ENCODE measurements around the gene CHRNA1.
A peak's percentile ranks its signal among the peaks of the same experiment; 100 is the strongest.
"Not testable (repeated sequence)": the region's sequence is repeated elsewhere in the genome, so short reads cannot be mapped to it uniquely, and the experiment has no call there.

Gene CHRNA1

GRCh38 chr2:174713686-174714085 is 50.6 kb downstream of the CHRNA1 start:
- DNase-seq: no peak

DNA sequence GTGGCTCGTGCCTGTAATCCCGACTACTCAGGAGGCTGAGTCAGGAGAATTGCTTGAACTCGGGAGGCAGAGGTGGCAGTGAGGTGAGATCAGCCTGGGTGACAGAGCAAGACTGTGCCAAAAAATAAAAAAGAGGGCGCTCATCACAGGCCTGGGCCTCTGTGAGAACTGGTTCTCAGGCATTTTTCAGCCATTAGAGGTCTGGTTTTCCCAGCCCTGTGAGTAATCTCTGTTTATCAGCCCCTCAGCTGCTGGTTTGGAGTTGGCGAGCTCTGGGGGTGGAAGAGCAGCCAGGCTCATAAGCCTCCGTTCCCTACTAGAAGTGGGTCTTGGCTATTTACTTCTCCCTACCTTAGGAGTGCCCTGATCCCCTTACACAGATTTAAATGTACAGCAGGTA is 53.1 kb downstream of the CHRNA1 start:
- no peak for DNase-seq

GRCh38 chr2:174709416-174710004 is 54.8 kb downstream of the CHRNA1 start:
- not testable (repeated sequence) for DNase-seq

DNA sequence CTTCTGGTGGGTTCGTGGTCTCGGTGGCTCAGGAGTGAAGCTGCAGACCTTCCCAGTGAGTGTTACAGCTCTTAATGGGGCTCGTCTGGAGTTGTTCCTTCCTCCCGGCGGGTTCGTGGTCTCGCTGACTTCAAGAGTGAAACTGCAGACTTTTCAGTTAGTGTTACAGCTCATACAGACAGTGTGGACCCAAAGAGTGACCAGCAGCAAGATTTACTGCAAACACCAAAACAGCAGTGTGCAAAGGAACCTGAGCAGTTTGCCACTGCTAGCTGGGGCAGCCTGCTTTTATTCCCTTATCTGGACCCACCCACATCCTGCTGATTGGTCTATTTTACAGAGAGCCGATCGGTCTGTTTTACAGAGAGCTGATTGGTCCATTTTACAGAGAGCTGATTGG is 55.6 kb downstream of the CHRNA1 start:
- no peak for DNase-seq

GRCh38 chr2:174705321-174705720 is 59.0 kb downstream of the CHRNA1 start:
- DNase-seq: no peak

DNA sequence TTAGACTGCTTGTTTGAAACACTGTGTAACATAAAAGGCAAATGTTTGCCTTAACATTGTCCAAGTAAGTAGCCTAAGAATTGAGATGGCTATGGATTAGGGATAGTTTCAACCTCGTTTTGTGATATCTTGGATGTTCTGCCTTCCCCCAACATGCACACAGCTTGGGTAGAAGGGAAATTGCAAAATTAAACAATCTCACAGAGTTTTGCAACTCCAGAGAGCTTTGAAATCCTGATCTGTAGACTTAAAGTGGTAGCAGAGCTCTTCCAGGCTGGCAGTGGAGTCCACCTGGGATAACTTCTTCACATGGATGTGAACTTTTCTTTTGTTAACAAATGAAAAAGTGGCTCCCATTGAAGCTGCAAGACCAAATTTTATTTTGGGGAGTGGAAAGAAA is 59.6 kb downstream of the CHRNA1 start:
- no peak for DNase-seq

DNA sequence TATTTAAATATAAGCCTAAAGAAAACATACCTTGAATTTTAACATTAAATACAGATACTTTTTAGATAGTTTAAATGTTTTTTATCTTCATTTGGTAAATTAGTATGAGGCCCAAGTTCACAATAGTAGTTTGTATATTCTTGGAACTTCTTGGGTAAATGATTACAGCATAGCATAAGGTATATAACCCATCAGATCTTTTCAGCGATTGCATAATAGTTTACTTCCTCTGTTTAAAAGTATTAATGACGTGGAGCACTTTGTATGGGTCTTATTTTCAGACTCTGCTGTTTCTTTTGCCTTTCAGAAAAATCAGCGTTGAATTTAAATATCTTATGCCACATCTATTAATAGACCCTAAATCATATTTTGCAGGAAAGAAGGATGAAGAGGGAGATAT is 60.2 kb downstream of the CHRNA1 start:
- no peak for DNase-seq

- no peak for DNase-seq
These were observed 60.8 kb downstream of the CHRNA1 start for GRCh38 chr2:174703430-174703829.

DNA sequence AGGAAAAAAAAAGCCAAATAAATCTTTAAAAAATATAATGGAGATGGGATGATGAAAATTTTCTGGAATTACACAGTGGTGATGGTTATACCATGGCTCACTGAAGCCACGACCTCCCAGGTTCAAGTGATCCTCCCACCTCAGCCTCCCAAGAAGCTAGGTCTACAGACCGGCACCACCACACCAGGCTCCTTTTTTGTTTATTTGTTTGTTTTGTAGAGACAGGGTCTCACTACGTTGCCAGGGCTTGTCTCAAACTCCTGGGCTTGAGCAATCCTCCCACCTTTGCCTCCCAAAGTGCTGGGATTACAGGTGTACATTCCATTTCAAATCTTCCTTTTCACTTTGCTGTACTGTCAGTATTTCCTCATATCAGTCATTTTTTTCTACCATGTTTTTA is 61.7 kb downstream of the CHRNA1 start:
- DNase-seq: no peak

- peak in 2 of 5 donors; percentile 28 to 44 for DNase-seq
These were observed 64.1 kb downstream of the CHRNA1 start for GRCh38 chr2:174699993-174700766.
